ENCODE measurements around the gene SRP9.
A peak's percentile ranks its signal among the peaks of the same experiment; 100 is the strongest.

The SRP9 gene

GRCh38 chr1:225777583-225778336, at the start of gene SRP9:
TSS of gene SRP9 (plus strand) at chr1:225777826. CDS start at chr1:225777941, 115 bp downstream.
- DNase-seq (ENCODE audit: low read depth in 1 of 2, low spot score in 1 of 2), result peak; percentile 94 to 98

GRCh38 chr1:225731491-225731890, 46.1 kb upstream of the SRP9 start:
- no peak for DNase-seq (ENCODE audit: low read depth in 1 of 2, low spot score in 1 of 2)

GRCh38 chr1:225733254-225733653, 44.4 kb upstream of the SRP9 start:
- no peak for DNase-seq (ENCODE audit: low read depth in 1 of 2, low spot score in 1 of 2)

- DNase-seq (ENCODE audit: low read depth in 1 of 2, low spot score in 1 of 2), result no peak
These were observed 42.1 kb upstream of the SRP9 start for GRCh38 chr1:225735252-225736149.

GRCh38 chr1:225736437-225737098, 41.1 kb upstream of the SRP9 start:
- DNase-seq (ENCODE audit: low read depth in 1 of 2, low spot score in 1 of 2), result no peak

- no peak for DNase-seq (ENCODE audit: low read depth in 1 of 2, low spot score in 1 of 2)
These were observed 40.5 kb upstream of the SRP9 start for GRCh38 chr1:225737161-225737560.

GRCh38 chr1:225737866-225738265, 39.8 kb upstream of the SRP9 start:
- no peak for DNase-seq (ENCODE audit: low read depth in 1 of 2, low spot score in 1 of 2)

- no peak for DNase-seq (ENCODE audit: low read depth in 1 of 2, low spot score in 1 of 2)
These were observed 38.9 kb upstream of the SRP9 start for GRCh38 chr1:225738763-225739162.

- DNase-seq (ENCODE audit: low read depth in 1 of 2, low spot score in 1 of 2), result no peak
These were observed 38.0 kb upstream of the SRP9 start for GRCh38 chr1:225739542-225740107.

GRCh38 chr1:225744745-225745144, 32.9 kb upstream of the SRP9 start:
- DNase-seq (ENCODE audit: low read depth in 1 of 2, low spot score in 1 of 2), result no peak

- DNase-seq (ENCODE audit: low read depth in 1 of 2, low spot score in 1 of 2), result no peak
These were observed 32.4 kb upstream of the SRP9 start for GRCh38 chr1:225745273-225745672.

GRCh38 chr1:225746361-225747179, 31.1 kb upstream of the SRP9 start:
- DNase-seq (ENCODE audit: low read depth in 1 of 2, low spot score in 1 of 2), result no peak

GRCh38 chr1:225747566-225747965, 30.1 kb upstream of the SRP9 start:
- no peak for DNase-seq (ENCODE audit: low read depth in 1 of 2, low spot score in 1 of 2)

- DNase-seq (ENCODE audit: low read depth in 1 of 2, low spot score in 1 of 2), result no peak
These were observed 29.1 kb upstream of the SRP9 start for GRCh38 chr1:225748529-225748928.

- no peak for DNase-seq (ENCODE audit: low read depth in 1 of 2, low spot score in 1 of 2)
These were observed 27.9 kb upstream of the SRP9 start for GRCh38 chr1:225749706-225750105.

- no peak for DNase-seq (ENCODE audit: low read depth in 1 of 2, low spot score in 1 of 2)
These were observed 27.2 kb upstream of the SRP9 start for GRCh38 chr1:225750420-225750819.

- DNase-seq (ENCODE audit: low read depth in 1 of 2, low spot score in 1 of 2), result no peak
These were observed 26.5 kb upstream of the SRP9 start for GRCh38 chr1:225750875-225751824.

GRCh38 chr1:225752245-225752644, 25.4 kb upstream of the SRP9 start:
- DNase-seq (ENCODE audit: low read depth in 1 of 2, low spot score in 1 of 2), result no peak

- DNase-seq (ENCODE audit: low read depth in 1 of 2, low spot score in 1 of 2), result no peak
These were observed 22.5 kb upstream of the SRP9 start for GRCh38 chr1:225754940-225755641.
